ENCODE results near the gene KIAA0319L. TPM values are rescaled to one million over a fixed set of nuclear protein-coding genes. Genes with fewer than 3 reads are reported as not detected.

The KIAA0319L gene
- total RNA-seq, 1 donor from 2014 or later = 79.6 TPM

- peaks cover 59% of the 10 kb centered on the region for H3K4me1 ChIP-seq
- H3K27ac ChIP-seq = peak overlapping the region; percentile 57
- no peaks in the 10 kb centered on the region for H3K9me3 ChIP-seq
- ATAC-seq (peak; percentile 57 to 59), DNase-seq (no peak)
- no peaks in the 10 kb centered on the region for H3K36me3 ChIP-seq
- intact Hi-C loops (cut with DNase I) = no loop called here
- no peak overlapping the region for H3K4me3 ChIP-seq
- H3K27me3 ChIP-seq (ENCODE audit: low read depth) = no peaks in the 10 kb centered on the region
- TF ChIP-seq, protein P1, sequence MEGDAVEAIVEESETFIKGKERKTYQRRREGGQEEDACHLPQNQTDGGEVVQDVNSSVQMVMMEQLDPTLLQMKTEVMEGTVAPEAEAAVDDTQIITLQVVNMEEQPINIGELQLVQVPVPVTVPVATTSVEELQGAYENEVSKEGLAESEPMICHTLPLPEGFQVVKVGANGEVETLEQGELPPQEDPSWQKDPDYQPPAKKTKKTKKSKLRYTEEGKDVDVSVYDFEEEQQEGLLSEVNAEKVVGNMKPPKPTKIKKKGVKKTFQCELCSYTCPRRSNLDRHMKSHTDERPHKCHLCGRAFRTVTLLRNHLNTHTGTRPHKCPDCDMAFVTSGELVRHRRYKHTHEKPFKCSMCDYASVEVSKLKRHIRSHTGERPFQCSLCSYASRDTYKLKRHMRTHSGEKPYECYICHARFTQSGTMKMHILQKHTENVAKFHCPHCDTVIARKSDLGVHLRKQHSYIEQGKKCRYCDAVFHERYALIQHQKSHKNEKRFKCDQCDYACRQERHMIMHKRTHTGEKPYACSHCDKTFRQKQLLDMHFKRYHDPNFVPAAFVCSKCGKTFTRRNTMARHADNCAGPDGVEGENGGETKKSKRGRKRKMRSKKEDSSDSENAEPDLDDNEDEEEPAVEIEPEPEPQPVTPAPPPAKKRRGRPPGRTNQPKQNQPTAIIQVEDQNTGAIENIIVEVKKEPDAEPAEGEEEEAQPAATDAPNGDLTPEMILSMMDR (IDR thresholded peaks at IDR 0.05) = no peak
Observed at GRCh38 chr1:35539073-35539823, 18.0 kb downstream of the KIAA0319L start.

DNA sequence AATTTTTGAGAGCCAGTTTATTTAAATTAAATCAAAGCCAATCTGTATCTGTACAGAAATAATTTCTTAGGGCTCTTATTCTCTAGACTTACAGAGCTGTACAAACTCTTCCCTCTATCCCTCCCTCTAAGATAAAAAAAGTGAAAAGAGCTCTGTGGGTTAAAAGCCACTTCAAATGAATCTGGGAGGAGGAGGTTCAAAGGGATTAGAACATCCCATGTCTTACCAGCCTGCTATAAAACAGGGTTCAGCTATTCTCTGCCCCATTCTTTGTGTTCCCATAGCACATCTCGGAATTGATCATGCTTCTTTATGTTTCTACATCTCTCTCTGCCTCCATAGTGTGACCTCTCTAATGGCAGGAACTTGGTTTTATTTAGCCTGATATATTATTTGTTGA, 19.4 kb downstream of the KIAA0319L start:
- H3K36me3 ChIP-seq = no peaks in the 10 kb centered on the region
- no peaks in the 10 kb centered on the region for H3K9me3 ChIP-seq
- no peak for DNase-seq
- no peaks in the 10 kb centered on the region for H3K27me3 ChIP-seq (ENCODE audit: low read depth)
- H3K27ac ChIP-seq = peak overlapping the region; percentile 57
- ATAC-seq = no peak
- no peak overlapping the region for H3K4me3 ChIP-seq
- TF ChIP-seq, protein P1 (IDR thresholded peaks at IDR 0.05) = no peak
- intact Hi-C loops (cut with DNase I) = no loop called here
- H3K4me1 ChIP-seq = peaks cover 69% of the 10 kb centered on the region

GRCh38 chr1:35536556-35537162, 20.5 kb downstream of the KIAA0319L start:
- H3K27me3 ChIP-seq (ENCODE audit: low read depth) = no peaks in the 10 kb centered on the region
- no peak overlapping the region for H3K4me3 ChIP-seq
- no peaks in the 10 kb centered on the region for H3K36me3 ChIP-seq
- ATAC-seq = no peak
- TF ChIP-seq, protein P1 (IDR thresholded peaks at IDR 0.05) = no peak
- intact Hi-C loops (cut with DNase I) = no loop called here
- H3K4me1 ChIP-seq = peaks cover 68% of the 10 kb centered on the region
- no peaks in the 10 kb centered on the region for H3K9me3 ChIP-seq
- no peak overlapping the region for H3K27ac ChIP-seq
- no peak for DNase-seq

DNA sequence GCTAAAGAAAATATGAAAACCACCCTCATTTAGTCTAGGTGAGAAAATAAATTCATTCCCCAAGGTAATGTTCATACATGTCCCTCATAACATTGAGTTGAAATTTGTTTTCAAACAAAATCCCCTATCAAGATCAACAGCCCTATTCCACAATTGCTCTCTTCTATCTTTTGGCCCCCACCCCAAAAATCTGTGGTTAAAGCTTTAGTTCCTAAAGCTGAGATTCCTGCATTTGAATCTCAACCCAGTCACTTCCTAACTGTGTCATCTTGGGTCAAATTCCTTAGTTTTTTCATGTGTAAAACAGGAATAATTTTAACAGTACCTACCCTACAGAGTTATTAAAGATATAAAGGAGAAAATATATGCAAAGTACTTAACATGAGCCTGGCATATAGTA, 22.0 kb downstream of the KIAA0319L start:
- TF ChIP-seq, protein P1 (IDR thresholded peaks at IDR 0.05) = no peak
- ATAC-seq (no peak), DNase-seq (no peak)
- Histone ChIP-seq H3K27ac (no peak overlapping the region), H3K36me3 (peaks cover 8% of the 10 kb centered on the region), H3K4me3 (no peak overlapping the region), H3K27me3 (ENCODE audit: low read depth) (no peaks in the 10 kb centered on the region), H3K4me1 (peaks cover 54% of the 10 kb centered on the region), H3K9me3 (no peaks in the 10 kb centered on the region)
- intact Hi-C loops (cut with DNase I) = no loop called here

- Histone ChIP-seq H3K4me1 (peaks cover 37% of the 10 kb centered on the region), H3K27ac (no peak overlapping the region), H3K4me3 (no peak overlapping the region), H3K36me3 (peaks cover 8% of the 10 kb centered on the region), H3K9me3 (no peaks in the 10 kb centered on the region), H3K27me3 (ENCODE audit: low read depth) (no peaks in the 10 kb centered on the region)
- DNase-seq (no peak), ATAC-seq (no peak)
- TF ChIP-seq, protein P1 (IDR thresholded peaks at IDR 0.05) = no peak
- intact Hi-C loops (cut with DNase I) = no loop called here
Observed at GRCh38 chr1:35533586-35533985, 23.6 kb downstream of the KIAA0319L start.
